HepG2 (cell line): ENCODE data around the gene TP53I3. TPM values are rescaled to one million over a fixed set of nuclear protein-coding genes. Genes with fewer than 3 reads are reported as not detected.

Experiments used
- BATF2 ChIP-seq: sonication (generic); formaldehyde crosslinking; IDR thresholded peaks from 2 replicates; pipeline ENCODE4 v1.8.0; 2022; ENCODE audit warnings: mild to moderate bottlenecking, missing genetic modification reagents, moderate library complexity
- BHLHE40 ChIP-seq: IDR thresholded peaks from 2 replicates; pipeline ENCODE4 v1.6.1; 2011; ENCODE audit warnings: low read length, improper control_type of control experiment
- CBFB ChIP-seq: sonication (generic); formaldehyde crosslinking; IDR thresholded peaks from 2 replicates; pipeline ENCODE4 v1.4.0; 2020; ENCODE audit warnings: missing genetic modification reagents
- EHMT2 ChIP-seq: fragments of 200-600 bp; sonication (generic); IDR thresholded peaks from 2 replicates; pipeline ENCODE4 v1.7.0; 2017; ENCODE audit warnings: antibody characterized with exemption, low read depth, low read length, borderline replicate concordance
- ELF4 ChIP-seq: sonication (generic); formaldehyde crosslinking; IDR thresholded peaks from 2 replicates; pipeline ENCODE4 v1.5.0; 2020; ENCODE audit warnings: missing genetic modification reagents, mild to moderate bottlenecking, moderate library complexity, borderline replicate concordance
- FOXP1 ChIP-seq, 2 experiments: fragments of 450-650 bp in 1 of 2; IDR thresholded peaks; 2 replicates each; pipeline ENCODE4 v1.6.1; 2017 to 2018; ENCODE audit warnings: antibody characterized with exemption in 1 of 2
- NBN ChIP-seq: fragments of 450-650 bp; conservative IDR thresholded peaks from 2 replicates; pipeline ENCODE4 v1.6.1; 2017
- NFE2L1 ChIP-seq: sonication (generic); formaldehyde crosslinking; IDR thresholded peaks from 2 replicates; pipeline ENCODE4 v1.4.0; 2020; ENCODE audit warnings: missing genetic modification reagents, mild to moderate bottlenecking, borderline replicate concordance
- PHF21A ChIP-seq: sonication (generic); formaldehyde crosslinking; IDR thresholded peaks from 2 replicates; pipeline ENCODE4 v1.5.0; 2020; ENCODE audit warnings: mild to moderate bottlenecking, missing genetic modification reagents
- POLR2G ChIP-seq: fragments of 200-400 bp; formaldehyde crosslinking; IDR thresholded peaks from 2 replicates; pipeline ENCODE4 v1.6.1; 2018; ENCODE audit warnings: mild to moderate bottlenecking, low read depth, low read length, moderate library complexity
- RBFOX2 ChIP-seq: fragments of 200-400 bp; formaldehyde crosslinking; IDR thresholded peaks from 2 replicates; pipeline ENCODE4 v1.6.1; 2017; ENCODE audit warnings: low read depth, mild to moderate bottlenecking, low read length
- RFX5 ChIP-seq: IDR thresholded peaks from 2 replicates; pipeline ENCODE4 v1.6.1; 2011; ENCODE audit warnings: low read depth, low read length, improper control_type of control experiment
- TAF1 ChIP-seq: sonication (generic); formaldehyde crosslinking; IDR thresholded peaks from 2 replicates; pipeline ENCODE4 v1.4.0; 2020; ENCODE audit warnings: missing genetic modification reagents
- THAP11 ChIP-seq: IDR thresholded peaks from 2 replicates; pipeline ENCODE4 v1.6.1; 2016; ENCODE audit warnings: missing biosample characterization, missing genetic modification reagents
- ZNF207 ChIP-seq: fragments of 450-650 bp; IDR thresholded peaks from 2 replicates; pipeline ENCODE4 v1.6.1; 2016; ENCODE audit warnings: antibody characterized with exemption, borderline replicate concordance
- ZNF260 ChIP-seq: sonication (generic); formaldehyde crosslinking; IDR thresholded peaks from 2 replicates; pipeline ENCODE4 v1.4.0; 2020; ENCODE audit warnings: missing genetic modification reagents, low read depth, mild to moderate bottlenecking, borderline replicate concordance
- ZNF382 ChIP-seq: sonication (generic); formaldehyde crosslinking; IDR thresholded peaks from 2 replicates; pipeline ENCODE4 v1.5.0; 2020; ENCODE audit warnings: missing genetic modification reagents, mild to moderate bottlenecking, borderline replicate concordance
- ZNF546 ChIP-seq: sonication (generic); formaldehyde crosslinking; conservative IDR thresholded peaks from 2 replicates; pipeline ENCODE4 v1.8.1; 2023; ENCODE audit warnings: mild to moderate bottlenecking, missing genetic modification reagents
- ZNF552 ChIP-seq: sonication (generic); formaldehyde crosslinking; IDR thresholded peaks from 2 replicates; pipeline ENCODE4 v1.9.0; 2022; ENCODE audit warnings: missing genetic modification reagents, mild to moderate bottlenecking, borderline replicate concordance
- ZNF570 ChIP-seq: sonication (generic); formaldehyde crosslinking; IDR thresholded peaks from 2 replicates; pipeline ENCODE4 v1.4.0; 2020; ENCODE audit warnings: mild to moderate bottlenecking, missing genetic modification reagents, borderline replicate concordance
- ZNF577 ChIP-seq: sonication (generic); formaldehyde crosslinking; IDR thresholded peaks from 2 replicates; pipeline ENCODE4 v1.4.0; 2020; ENCODE audit warnings: mild to moderate bottlenecking, low read depth, missing genetic modification reagents, borderline replicate concordance
- ZNF580 ChIP-seq: IDR thresholded peaks from 2 replicates; pipeline ENCODE4 v1.6.1; 2016; ENCODE audit warnings: low read depth, borderline replicate concordance
- ZNF687 ChIP-seq: sonication (generic); formaldehyde crosslinking; IDR thresholded peaks from 2 replicates; pipeline ENCODE4 v1.5.1; 2020; ENCODE audit warnings: mild to moderate bottlenecking, missing genetic modification reagents, moderate library complexity
- ZNF740 ChIP-seq: sonication (generic); formaldehyde crosslinking; IDR thresholded peaks from 2 replicates; pipeline ENCODE4 v1.4.0; 2020; ENCODE audit warnings: missing genetic modification reagents
- ZSCAN30 ChIP-seq: sonication (generic); formaldehyde crosslinking; IDR thresholded peaks from 2 replicates; pipeline ENCODE4 v1.5.0; 2020; ENCODE audit warnings: mild to moderate bottlenecking, missing genetic modification reagents
- polyA plus RNA-seq, 8 experiments: library from polyadenylated mRNA; depleted of rRNA in 3 of 8; stranded (reverse) in 7 of 8; unstranded in 1 of 8; fragments of >200 nt; fragmentation: Illumina TruSeq in 4 of 8; extraction: Trizol in 4 of 8; gene quantifications; 2 replicates each; pipeline versions ENCODE4 v1.2.1 to v1.2.3, GENCODE V29; 2011 to 2016; ENCODE audit warnings: low read depth in 4 of 8, missing spikeins in 1 of 8, mixed read lengths in 1 of 8; ENCODE audit not compliant: insufficient read depth in 1 of 8
- total RNA-seq, 5 experiments: library from RNA; depleted of rRNA; stranded (reverse); fragments of >200 nt; fragmentation: Illumina TruSeq; extraction: Trizol; gene quantifications; 2 replicates each; pipeline ENCODE4 v1.2.3, GENCODE V29; 2016; ENCODE audit warnings: low read depth in 1 of 5

TP53I3 gene
- total and polyA plus RNA-seq, 2 of the 13 experiments (the other 11 are each of a cell fraction or from before 2014, with no cell fraction given), result 25.0 to 44.1 TPM

GRCh38 chr2:24050041-24050979 lies 34.3 kb downstream of the TP53I3 start (continued):
- TF ChIP-seq ZNF580 (CRISPR knock-in tag) (no peak), BATF2 (CRISPR knock-in tag) (no peak), ZNF570 (CRISPR knock-in tag) (no peak), RBFOX2 (peak; percentile 60; the same call in 1 of the 2 replicates), ZNF740 (CRISPR knock-in tag) (no peak), BHLHE40 (no peak), ZNF552 (CRISPR knock-in tag) (no peak), NFE2L1 (CRISPR knock-in tag) (no peak), EHMT2 (no peak), ZNF577 (no peak), ZSCAN30 (no peak), NBN (no peak), RFX5 (no peak), ZNF687 (CRISPR knock-in tag) (peak; percentile 67; the same call in 1 of the 2 replicates), ZNF382 (CRISPR knock-in tag) (no peak), ZNF546 (CRISPR knock-in tag) (no peak), POLR2G (no peak), FOXP1 (IDR thresholded peaks at IDR 0.05) (no peak), FOXP1 (CRISPR knock-in tag; IDR thresholded peaks at IDR 0.05) (no peak), PHF21A (0 out of 2 replicates have a peak, but pooled peaks have one; percentile 60), ZNF260 (no peak), ZNF207 (no peak), THAP11 (CRISPR knock-in tag) (no peak), CBFB (CRISPR knock-in tag) (no peak), ELF4 (CRISPR knock-in tag) (no peak), TAF1 (CRISPR knock-in tag) (peak; percentile 34; the same call in 1 of the 2 replicates)
